H9 (cell line): ENCODE measurements around the gene SLC25A24. TPM values are rescaled to one million over a fixed set of nuclear protein-coding genes. Genes with fewer than 3 reads are reported as not detected.

ENCODE experiments used
- DNase-seq: peaks from one replicate; pipeline ENCODE4 v3.0.0-alpha.2; 2017
- H2AFZ ChIP-seq: one replicate; pipeline ENCODE4 v1.6.1; 2013; ENCODE audit warnings: mild to moderate bottlenecking, low read length, control low read depth, moderate library complexity
- H2AK5ac ChIP-seq: 2 replicates; pipeline ENCODE4 v1.6.1; 2013; ENCODE audit warnings: low read length, control low read depth, mixed read lengths; ENCODE audit not compliant: insufficient read length
- H2BK120ac ChIP-seq: one replicate; pipeline ENCODE4 v1.6.1; 2013; ENCODE audit warnings: low read depth, mild to moderate bottlenecking, low read length, control low read depth, inconsistent platforms; ENCODE audit not compliant: poor library complexity, severe bottlenecking
- H2BK12ac ChIP-seq: 2 replicates; pipeline ENCODE4 v1.6.1; 2013; ENCODE audit warnings: low read length, control low read depth, mixed read lengths, low read depth; ENCODE audit not compliant: insufficient read length
- H2BK15ac ChIP-seq: 2 replicates; pipeline ENCODE4 v1.6.1; 2013; ENCODE audit warnings: low read depth, low read length, control low read depth
- H2BK20ac ChIP-seq: one replicate; pipeline ENCODE4 v1.6.1; 2013; ENCODE audit warnings: low read depth, mild to moderate bottlenecking, low read length, control low read depth, inconsistent platforms; ENCODE audit not compliant: poor library complexity, severe bottlenecking
- H2BK5ac ChIP-seq: 2 replicates; pipeline ENCODE4 v1.6.1; 2013; ENCODE audit warnings: low read length, control low read depth, mixed read lengths; ENCODE audit not compliant: insufficient read length
- H3K14ac ChIP-seq: 2 replicates; pipeline ENCODE4 v1.6.1; 2013; ENCODE audit warnings: low read length, control low read depth; ENCODE audit not compliant: insufficient read depth
- H3K18ac ChIP-seq: 2 replicates; pipeline ENCODE4 v1.6.1; 2013; ENCODE audit warnings: low read depth, mild to moderate bottlenecking, mixed read lengths, low read length, control low read depth; ENCODE audit not compliant: insufficient read length
- H3K23ac ChIP-seq: 2 replicates; pipeline ENCODE4 v1.6.1; 2013; ENCODE audit warnings: low read length, control low read depth, mixed read lengths, low read depth; ENCODE audit not compliant: insufficient read length
- H3K23me2 ChIP-seq: 2 replicates; pipeline ENCODE4 v1.6.1; 2013; ENCODE audit warnings: low read depth, mild to moderate bottlenecking, mixed read lengths, low read length, control low read depth; ENCODE audit not compliant: insufficient read length, poor library complexity, severe bottlenecking
- H3K27ac ChIP-seq: 2 replicates; pipeline ENCODE4 v1.5.1; 2013; ENCODE audit warnings: low read length, control low read depth, mixed read lengths, low read depth; ENCODE audit not compliant: insufficient read length
- H3K27me3 ChIP-seq: 2 replicates; pipeline ENCODE4 v1.6.1; 2013; ENCODE audit warnings: low read length, control low read depth, inconsistent platforms; ENCODE audit not compliant: insufficient read depth
- H3K4ac ChIP-seq: 2 replicates; pipeline ENCODE4 v1.6.1; 2013; ENCODE audit warnings: low read depth, mild to moderate bottlenecking, control low read depth, inconsistent platforms, low read length, moderate library complexity
- H3K4me1 ChIP-seq: 2 replicates; pipeline ENCODE4 v1.6.1; 2013; ENCODE audit warnings: low read length, control low read depth, inconsistent platforms; ENCODE audit not compliant: insufficient read depth
- H3K4me2 ChIP-seq: 2 replicates; pipeline ENCODE4 v1.6.1; 2013; ENCODE audit warnings: low read length, control low read depth, mixed read lengths; ENCODE audit not compliant: insufficient read length, insufficient read depth
- H3K56ac ChIP-seq: 2 replicates; pipeline ENCODE4 v1.6.1; 2013; ENCODE audit warnings: low read depth, mild to moderate bottlenecking, mixed read lengths, low read length, control low read depth; ENCODE audit not compliant: insufficient read length
- H3K79me1 ChIP-seq: 2 replicates; pipeline ENCODE4 v1.6.1; 2013; ENCODE audit warnings: low read depth, mild to moderate bottlenecking, moderate library complexity, low read length, control low read depth, inconsistent platforms; ENCODE audit not compliant: insufficient read depth, poor library complexity, severe bottlenecking
- H3K79me2 ChIP-seq: 2 replicates; pipeline ENCODE4 v1.6.1; 2013; ENCODE audit warnings: low read length, control low read depth, inconsistent platforms; ENCODE audit not compliant: insufficient read depth
- H3K9ac ChIP-seq: 2 replicates; pipeline ENCODE4 v1.6.1; 2013; ENCODE audit warnings: low read length, control low read depth, mixed read lengths; ENCODE audit not compliant: insufficient read length; ENCODE audit errors: extremely low read depth
- H3K9me3 ChIP-seq: one replicate; pipeline ENCODE4 v1.6.1; 2013; ENCODE audit warnings: low read depth, low read length, inconsistent platforms; ENCODE audit not compliant: control insufficient read depth
- H3T11ph ChIP-seq: one replicate; pipeline ENCODE4 v1.6.1; 2013; ENCODE audit warnings: mild to moderate bottlenecking, low read length, control low read depth, inconsistent platforms
- H4K20me1 ChIP-seq: one replicate; pipeline ENCODE4 v1.6.1; 2013; ENCODE audit not compliant: control insufficient read depth, insufficient read length, insufficient read depth
- H4K5ac ChIP-seq: 2 replicates; pipeline ENCODE4 v1.6.1; 2013; ENCODE audit warnings: low read depth, mild to moderate bottlenecking, mixed read lengths, low read length, control low read depth; ENCODE audit not compliant: insufficient read length
- H4K8ac ChIP-seq: replicated peaks from 2 replicates; pipeline ENCODE4 v1.6.1; 2013; ENCODE audit warnings: low read length, control low read depth, mixed read lengths, low read depth; ENCODE audit not compliant: insufficient read length
- H4K91ac ChIP-seq: 2 replicates; pipeline ENCODE4 v1.6.1; 2013; ENCODE audit warnings: low read depth, mild to moderate bottlenecking, moderate library complexity, mixed read lengths, low read length, control low read depth; ENCODE audit not compliant: insufficient read length
- H3K27ac Mint-ChIP-seq, 3 experiments: 2 replicates in 2 of 3; 3 replicates in 1 of 3; pipeline ENCODE4 v1.8.0; 2020 to 2021; ENCODE audit warnings: mixed read lengths in 3 of 3, mild to moderate bottlenecking in 1 of 3, moderate library complexity in 1 of 3
- H3K27me3 Mint-ChIP-seq: 2 replicates; pipeline ENCODE4 v1.8.0; 2021; ENCODE audit warnings: low read depth, mild to moderate bottlenecking, moderate library complexity, mixed read lengths
- H3K36me3 Mint-ChIP-seq, 3 experiments: 2 replicates in 2 of 3; 3 replicates in 1 of 3; pipeline ENCODE4 v1.8.0; 2020 to 2021; ENCODE audit warnings: low read depth in 3 of 3, mixed read lengths in 3 of 3; ENCODE audit not compliant: insufficient read depth in 1 of 3
- H3K4me1 Mint-ChIP-seq, 2 experiments: 2 replicates each; pipeline ENCODE4 v1.8.0; 2020; ENCODE audit warnings: mixed read lengths in 2 of 2
- H3K4me3 Mint-ChIP-seq, 2 experiments: 2 replicates in 1 of 2; 3 replicates in 1 of 2; pipeline ENCODE4 v1.8.0; 2020 to 2021; ENCODE audit warnings: mild to moderate bottlenecking in 2 of 2, mixed read lengths in 2 of 2, moderate library complexity in 1 of 2
- H3K9me3 Mint-ChIP-seq, 2 experiments: 2 replicates in 1 of 2; 3 replicates in 1 of 2; pipeline ENCODE4 v1.8.0; 2020; ENCODE audit warnings: mild to moderate bottlenecking in 2 of 2, mixed read lengths in 2 of 2, moderate library complexity in 1 of 2
- CTCF ChIP-seq: fragments of 200-600 bp; sonication (generic); conservative IDR thresholded peaks from 3 replicates; pipeline ENCODE4 v1.8.0; 2021; ENCODE audit warnings: antibody characterized with exemption, mild to moderate bottlenecking
- WGBS: extraction: QIAGEN DNeasy Blood & Tissue Kit; methylation state at CpG from one replicate; pipeline ENCODE4 v1.1.7; 2013; ENCODE audit warnings: missing lambda C conversion rate, low lambda C conversion rate, mixed read lengths; ENCODE audit not compliant: insufficient read length; ENCODE audit errors: extremely low coverage; 5-methylcytosine and 5-hydroxymethylcytosine counted together
- total RNA-seq: library from RNA; stranded (reverse); gene quantifications from 2 replicates; pipeline ENCODE4 v1.2.1, GENCODE V29; 2021

Gene SLC25A24
- total RNA-seq, 1 experiment from 2014 or later, result 35.1 TPM

- no peak for TF ChIP-seq CTCF
- H3K27me3 Mint-ChIP-seq, result peaks cover 2% of the 10 kb centered on the region
- Histone ChIP-seq H3K27ac (no peak overlapping the region), H4K8ac (no peak overlapping the region), H2AFZ (no peak overlapping the region), H3K9ac (no peak overlapping the region), H3K27me3 (no peaks in the 10 kb centered on the region), H3K23ac (no peak overlapping the region), H3K23me2 (no peaks in the 10 kb centered on the region), H2BK20ac (no peak overlapping the region), H4K91ac (no peak overlapping the region), H2AK5ac (no peak overlapping the region), H4K5ac (no peak overlapping the region), H2BK120ac (no peak overlapping the region), H4K20me1 (no peaks in the 10 kb centered on the region), H3T11ph (no peak overlapping the region), H2BK12ac (no peak overlapping the region), H3K9me3 (no peaks in the 10 kb centered on the region), H3K14ac (no peak overlapping the region), H3K79me1 (no peaks in the 10 kb centered on the region), H3K4ac (no peak overlapping the region), H3K4me2 (no peak overlapping the region), H3K18ac (no peak overlapping the region), H3K56ac (no peak overlapping the region), H3K4me1 (no peaks in the 10 kb centered on the region), H3K79me2 (no peaks in the 10 kb centered on the region), H2BK15ac (no peak overlapping the region), H2BK5ac (no peak overlapping the region)
- peak overlapping the region in 1 of 3 experiments; percentile 6; a peak in 1 of 7 replicates for H3K27ac Mint-ChIP-seq
- no peaks in the 10 kb centered on the region for H3K9me3 Mint-ChIP-seq
- H3K36me3 Mint-ChIP-seq, result no peaks in the 10 kb centered on the region; a peak in 2 of 7 replicates
- peaks cover 11% of the 10 kb centered on the region in 2 experiments for H3K4me1 Mint-ChIP-seq
- H3K4me3 Mint-ChIP-seq, result no peak overlapping the region
- DNase-seq, result no peak
- no CpG with 5 or more reads among the region's 6 CpGs for WGBS
Measured at GRCh38 chr1:108120163-108120562, 80.0 kb downstream of the SLC25A24 start.
